H9 (cell line): Measurements from ENCODE around the gene PLPP1. TPM values are rescaled to one million over a fixed set of nuclear protein-coding genes. Genes with fewer than 3 reads are reported as not detected.

Experiments
- DNase-seq: peaks from one replicate; pipeline ENCODE4 v3.0.0-alpha.2; 2017
- H2AFZ ChIP-seq: one replicate; pipeline ENCODE4 v1.6.1; 2013; ENCODE audit warnings: mild to moderate bottlenecking, low read length, control low read depth, moderate library complexity
- H2AK5ac ChIP-seq: 2 replicates; pipeline ENCODE4 v1.6.1; 2013; ENCODE audit warnings: low read length, control low read depth, mixed read lengths; ENCODE audit not compliant: insufficient read length
- H2BK120ac ChIP-seq: one replicate; pipeline ENCODE4 v1.6.1; 2013; ENCODE audit warnings: low read depth, mild to moderate bottlenecking, low read length, control low read depth, inconsistent platforms; ENCODE audit not compliant: poor library complexity, severe bottlenecking
- H2BK12ac ChIP-seq: 2 replicates; pipeline ENCODE4 v1.6.1; 2013; ENCODE audit warnings: low read length, control low read depth, mixed read lengths, low read depth; ENCODE audit not compliant: insufficient read length
- H2BK15ac ChIP-seq: 2 replicates; pipeline ENCODE4 v1.6.1; 2013; ENCODE audit warnings: low read depth, low read length, control low read depth
- H2BK20ac ChIP-seq: one replicate; pipeline ENCODE4 v1.6.1; 2013; ENCODE audit warnings: low read depth, mild to moderate bottlenecking, low read length, control low read depth, inconsistent platforms; ENCODE audit not compliant: poor library complexity, severe bottlenecking
- H2BK5ac ChIP-seq: 2 replicates; pipeline ENCODE4 v1.6.1; 2013; ENCODE audit warnings: low read length, control low read depth, mixed read lengths; ENCODE audit not compliant: insufficient read length
- H3K14ac ChIP-seq: 2 replicates; pipeline ENCODE4 v1.6.1; 2013; ENCODE audit warnings: low read length, control low read depth; ENCODE audit not compliant: insufficient read depth
- H3K18ac ChIP-seq: 2 replicates; pipeline ENCODE4 v1.6.1; 2013; ENCODE audit warnings: low read depth, mild to moderate bottlenecking, mixed read lengths, low read length, control low read depth; ENCODE audit not compliant: insufficient read length
- H3K23ac ChIP-seq: 2 replicates; pipeline ENCODE4 v1.6.1; 2013; ENCODE audit warnings: low read length, control low read depth, mixed read lengths, low read depth; ENCODE audit not compliant: insufficient read length
- H3K23me2 ChIP-seq: 2 replicates; pipeline ENCODE4 v1.6.1; 2013; ENCODE audit warnings: low read depth, mild to moderate bottlenecking, mixed read lengths, low read length, control low read depth; ENCODE audit not compliant: insufficient read length, poor library complexity, severe bottlenecking
- H3K27ac ChIP-seq: 2 replicates; pipeline ENCODE4 v1.5.1; 2013; ENCODE audit warnings: low read length, control low read depth, mixed read lengths, low read depth; ENCODE audit not compliant: insufficient read length
- H3K27me3 ChIP-seq: 2 replicates; pipeline ENCODE4 v1.6.1; 2013; ENCODE audit warnings: low read length, control low read depth, inconsistent platforms; ENCODE audit not compliant: insufficient read depth
- H3K4ac ChIP-seq: 2 replicates; pipeline ENCODE4 v1.6.1; 2013; ENCODE audit warnings: low read depth, mild to moderate bottlenecking, control low read depth, inconsistent platforms, low read length, moderate library complexity
- H3K4me1 ChIP-seq: 2 replicates; pipeline ENCODE4 v1.6.1; 2013; ENCODE audit warnings: low read length, control low read depth, inconsistent platforms; ENCODE audit not compliant: insufficient read depth
- H3K4me2 ChIP-seq: 2 replicates; pipeline ENCODE4 v1.6.1; 2013; ENCODE audit warnings: low read length, control low read depth, mixed read lengths; ENCODE audit not compliant: insufficient read length, insufficient read depth
- H3K56ac ChIP-seq: 2 replicates; pipeline ENCODE4 v1.6.1; 2013; ENCODE audit warnings: low read depth, mild to moderate bottlenecking, mixed read lengths, low read length, control low read depth; ENCODE audit not compliant: insufficient read length
- H3K79me1 ChIP-seq: 2 replicates; pipeline ENCODE4 v1.6.1; 2013; ENCODE audit warnings: low read depth, mild to moderate bottlenecking, moderate library complexity, low read length, control low read depth, inconsistent platforms; ENCODE audit not compliant: insufficient read depth, poor library complexity, severe bottlenecking
- H3K79me2 ChIP-seq: 2 replicates; pipeline ENCODE4 v1.6.1; 2013; ENCODE audit warnings: low read length, control low read depth, inconsistent platforms; ENCODE audit not compliant: insufficient read depth
- H3K9ac ChIP-seq: 2 replicates; pipeline ENCODE4 v1.6.1; 2013; ENCODE audit warnings: low read length, control low read depth, mixed read lengths; ENCODE audit not compliant: insufficient read length; ENCODE audit errors: extremely low read depth
- H3K9me3 ChIP-seq: one replicate; pipeline ENCODE4 v1.6.1; 2013; ENCODE audit warnings: low read depth, low read length, inconsistent platforms; ENCODE audit not compliant: control insufficient read depth
- H3T11ph ChIP-seq: one replicate; pipeline ENCODE4 v1.6.1; 2013; ENCODE audit warnings: mild to moderate bottlenecking, low read length, control low read depth, inconsistent platforms
- H4K20me1 ChIP-seq: one replicate; pipeline ENCODE4 v1.6.1; 2013; ENCODE audit not compliant: control insufficient read depth, insufficient read length, insufficient read depth
- H4K5ac ChIP-seq: 2 replicates; pipeline ENCODE4 v1.6.1; 2013; ENCODE audit warnings: low read depth, mild to moderate bottlenecking, mixed read lengths, low read length, control low read depth; ENCODE audit not compliant: insufficient read length
- H4K8ac ChIP-seq: replicated peaks from 2 replicates; pipeline ENCODE4 v1.6.1; 2013; ENCODE audit warnings: low read length, control low read depth, mixed read lengths, low read depth; ENCODE audit not compliant: insufficient read length
- H4K91ac ChIP-seq: 2 replicates; pipeline ENCODE4 v1.6.1; 2013; ENCODE audit warnings: low read depth, mild to moderate bottlenecking, moderate library complexity, mixed read lengths, low read length, control low read depth; ENCODE audit not compliant: insufficient read length
- H3K27ac Mint-ChIP-seq, 3 experiments: 2 replicates in 2 of 3; 3 replicates in 1 of 3; pipeline ENCODE4 v1.8.0; 2020 to 2021; ENCODE audit warnings: mixed read lengths in 3 of 3, mild to moderate bottlenecking in 1 of 3, moderate library complexity in 1 of 3
- H3K27me3 Mint-ChIP-seq: 2 replicates; pipeline ENCODE4 v1.8.0; 2021; ENCODE audit warnings: low read depth, mild to moderate bottlenecking, moderate library complexity, mixed read lengths
- H3K36me3 Mint-ChIP-seq, 3 experiments: 2 replicates in 2 of 3; 3 replicates in 1 of 3; pipeline ENCODE4 v1.8.0; 2020 to 2021; ENCODE audit warnings: low read depth in 3 of 3, mixed read lengths in 3 of 3; ENCODE audit not compliant: insufficient read depth in 1 of 3
- H3K4me1 Mint-ChIP-seq, 2 experiments: 2 replicates each; pipeline ENCODE4 v1.8.0; 2020; ENCODE audit warnings: mixed read lengths in 2 of 2
- H3K4me3 Mint-ChIP-seq, 2 experiments: 2 replicates in 1 of 2; 3 replicates in 1 of 2; pipeline ENCODE4 v1.8.0; 2020 to 2021; ENCODE audit warnings: mild to moderate bottlenecking in 2 of 2, mixed read lengths in 2 of 2, moderate library complexity in 1 of 2
- H3K9me3 Mint-ChIP-seq, 2 experiments: 2 replicates in 1 of 2; 3 replicates in 1 of 2; pipeline ENCODE4 v1.8.0; 2020; ENCODE audit warnings: mild to moderate bottlenecking in 2 of 2, mixed read lengths in 2 of 2, moderate library complexity in 1 of 2
- WGBS: extraction: QIAGEN DNeasy Blood & Tissue Kit; methylation state at CpG from one replicate; pipeline ENCODE4 v1.1.7; 2013; ENCODE audit warnings: missing lambda C conversion rate, low lambda C conversion rate, mixed read lengths; ENCODE audit not compliant: insufficient read length; ENCODE audit errors: extremely low coverage; 5-methylcytosine and 5-hydroxymethylcytosine counted together
- total RNA-seq: library from RNA; stranded (reverse); gene quantifications from 2 replicates; pipeline ENCODE4 v1.2.1, GENCODE V29; 2021
- TF ChIP-seq, protein P1 (sequence below): fragments of 200-600 bp; sonication (generic); conservative IDR thresholded peaks from 3 replicates; pipeline ENCODE4 v1.8.0; 2021; ENCODE audit warnings: antibody characterized with exemption, mild to moderate bottlenecking

Gene PLPP1
- total RNA-seq, 1 experiment from 2014 or later, result 85.9 TPM

DNA sequence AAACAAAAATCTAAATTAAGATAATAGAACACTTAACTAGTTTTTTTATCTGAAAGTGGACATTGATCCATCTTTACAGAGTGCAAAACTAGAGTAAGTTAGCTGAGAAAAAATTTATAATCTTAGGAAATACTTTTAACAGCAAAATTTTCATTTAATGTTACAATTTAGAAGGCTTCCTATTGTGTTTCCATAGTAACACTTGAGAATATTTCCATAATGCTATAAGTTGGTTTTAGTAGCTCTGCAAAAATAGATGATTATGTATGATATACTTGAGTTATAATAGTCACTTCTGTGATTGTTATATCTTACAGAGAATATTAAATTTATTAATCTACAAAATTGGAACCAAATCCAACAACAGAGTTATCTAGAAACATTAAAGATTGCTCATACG is 148.4 kb downstream of the PLPP1 start:
- Histone ChIP-seq H3K27ac (no peak overlapping the region), H4K91ac (no peak overlapping the region), H3K4me2 (no peak overlapping the region), H4K5ac (no peak overlapping the region), H3K79me1 (no peaks in the 10 kb centered on the region), H2BK12ac (no peak overlapping the region), H3K4ac (no peak overlapping the region), H3K79me2 (no peaks in the 10 kb centered on the region), H3K23ac (no peak overlapping the region), H3T11ph (no peak overlapping the region), H3K14ac (no peak overlapping the region), H3K23me2 (no peaks in the 10 kb centered on the region), H2BK20ac (no peak overlapping the region), H4K8ac (no peak overlapping the region), H3K18ac (no peak overlapping the region), H2BK15ac (no peak overlapping the region), H3K56ac (no peak overlapping the region), H4K20me1 (no peaks in the 10 kb centered on the region), H2BK5ac (no peak overlapping the region), H3K9ac (no peak overlapping the region), H3K9me3 (no peaks in the 10 kb centered on the region), H3K27me3 (no peaks in the 10 kb centered on the region), H3K4me1 (no peaks in the 10 kb centered on the region; the same call in 1 of the 2 replicates), H2BK120ac (no peak overlapping the region), H2AK5ac (no peak overlapping the region), H2AFZ (no peak overlapping the region)
- TF ChIP-seq, protein P1, sequence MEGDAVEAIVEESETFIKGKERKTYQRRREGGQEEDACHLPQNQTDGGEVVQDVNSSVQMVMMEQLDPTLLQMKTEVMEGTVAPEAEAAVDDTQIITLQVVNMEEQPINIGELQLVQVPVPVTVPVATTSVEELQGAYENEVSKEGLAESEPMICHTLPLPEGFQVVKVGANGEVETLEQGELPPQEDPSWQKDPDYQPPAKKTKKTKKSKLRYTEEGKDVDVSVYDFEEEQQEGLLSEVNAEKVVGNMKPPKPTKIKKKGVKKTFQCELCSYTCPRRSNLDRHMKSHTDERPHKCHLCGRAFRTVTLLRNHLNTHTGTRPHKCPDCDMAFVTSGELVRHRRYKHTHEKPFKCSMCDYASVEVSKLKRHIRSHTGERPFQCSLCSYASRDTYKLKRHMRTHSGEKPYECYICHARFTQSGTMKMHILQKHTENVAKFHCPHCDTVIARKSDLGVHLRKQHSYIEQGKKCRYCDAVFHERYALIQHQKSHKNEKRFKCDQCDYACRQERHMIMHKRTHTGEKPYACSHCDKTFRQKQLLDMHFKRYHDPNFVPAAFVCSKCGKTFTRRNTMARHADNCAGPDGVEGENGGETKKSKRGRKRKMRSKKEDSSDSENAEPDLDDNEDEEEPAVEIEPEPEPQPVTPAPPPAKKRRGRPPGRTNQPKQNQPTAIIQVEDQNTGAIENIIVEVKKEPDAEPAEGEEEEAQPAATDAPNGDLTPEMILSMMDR, result no peak
- H3K36me3 Mint-ChIP-seq, result peaks cover 37 to 66% (median 64%) of the 10 kb centered on the region in 3 experiments
- H3K27ac Mint-ChIP-seq, result no peak overlapping the region
- no peaks in the 10 kb centered on the region for H3K27me3 Mint-ChIP-seq
- WGBS, result no CpG with 5 or more reads among the region's 1 CpG
- no peak for DNase-seq
- peaks cover 5 to 8% of the 10 kb centered on the region in 2 experiments; a peak in 3 of 5 replicates for H3K9me3 Mint-ChIP-seq
- peaks cover 10 to 14% of the 10 kb centered on the region in 2 experiments; a peak in 3 of 4 replicates for H3K4me1 Mint-ChIP-seq
- no peak overlapping the region for H3K4me3 Mint-ChIP-seq
